ENCODE data around the gene NOTCH3.

GRCh38 chr19:15241259-15241910, 40.6 kb upstream of the NOTCH3 start:
- TF ChIP-seq CTCF (IDR thresholded peaks at IDR 0.05) (no peak), EP300 (IDR thresholded peaks at IDR 0.05) (no peak), POLR2A (IDR thresholded peaks at IDR 0.05) (no peak)

All from ovary (tissue), 3 donors.